Endothelial cell of umbilical vein (primary cell): ENCODE measurements around the gene GLCE.

Experiments used
- EZH2 ChIP-seq: IDR thresholded peaks from 2 replicates; pipeline ENCODE4 v1.6.1; 2012; ENCODE audit warnings: borderline replicate concordance, low read depth, mild to moderate bottlenecking, moderate library complexity, low read length, inconsistent platforms; ENCODE audit not compliant: severe bottlenecking
- MYC ChIP-seq: IDR thresholded peaks from one replicate; pipeline ENCODE4 v1.6.1; 2011; ENCODE audit warnings: mild to moderate bottlenecking, low read depth, low read length
- POLR2A ChIP-seq: IDR thresholded peaks from 2 replicates; pipeline ENCODE4 v1.6.1; 2012; ENCODE audit warnings: low read depth, mild to moderate bottlenecking, control low read depth, low read length
- POLR2AphosphoS5 ChIP-seq: IDR thresholded peaks from 2 replicates; pipeline ENCODE4 v1.6.1; 2012; ENCODE audit warnings: low read depth, mild to moderate bottlenecking, control low read depth, low read length, moderate library complexity; ENCODE audit not compliant: insufficient read depth
- TF ChIP-seq, protein P1 (sequence below), 2 donors: IDR thresholded peaks; 1 replicate in 1 of 2; 2 replicates in 1 of 2; pipeline ENCODE4 v1.5.1; 2011; ENCODE audit warnings: low read length in 2 of 2, mild to moderate bottlenecking in 2 of 2, moderate library complexity in 2 of 2, control low read depth in 1 of 2, inconsistent platforms in 1 of 2, low read depth in 1 of 2; ENCODE audit not compliant: insufficient read depth in 1 of 2; ENCODE audit errors: extremely low read depth in 1 of 2

- TF ChIP-seq, protein P1, sequence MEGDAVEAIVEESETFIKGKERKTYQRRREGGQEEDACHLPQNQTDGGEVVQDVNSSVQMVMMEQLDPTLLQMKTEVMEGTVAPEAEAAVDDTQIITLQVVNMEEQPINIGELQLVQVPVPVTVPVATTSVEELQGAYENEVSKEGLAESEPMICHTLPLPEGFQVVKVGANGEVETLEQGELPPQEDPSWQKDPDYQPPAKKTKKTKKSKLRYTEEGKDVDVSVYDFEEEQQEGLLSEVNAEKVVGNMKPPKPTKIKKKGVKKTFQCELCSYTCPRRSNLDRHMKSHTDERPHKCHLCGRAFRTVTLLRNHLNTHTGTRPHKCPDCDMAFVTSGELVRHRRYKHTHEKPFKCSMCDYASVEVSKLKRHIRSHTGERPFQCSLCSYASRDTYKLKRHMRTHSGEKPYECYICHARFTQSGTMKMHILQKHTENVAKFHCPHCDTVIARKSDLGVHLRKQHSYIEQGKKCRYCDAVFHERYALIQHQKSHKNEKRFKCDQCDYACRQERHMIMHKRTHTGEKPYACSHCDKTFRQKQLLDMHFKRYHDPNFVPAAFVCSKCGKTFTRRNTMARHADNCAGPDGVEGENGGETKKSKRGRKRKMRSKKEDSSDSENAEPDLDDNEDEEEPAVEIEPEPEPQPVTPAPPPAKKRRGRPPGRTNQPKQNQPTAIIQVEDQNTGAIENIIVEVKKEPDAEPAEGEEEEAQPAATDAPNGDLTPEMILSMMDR (IDR thresholded peaks at IDR 0.05; ENCODE audit: extremely low read depth in 1 of 2, insufficient read depth in 1 of 2, low read depth in 1 of 2, low read length in 2 of 2) = peak; percentile 22 to 33
- TF ChIP-seq EZH2 (no peak), POLR2AphosphoS5 (no peak), MYC (no peak), POLR2A (no peak)
These were observed 105.0 kb downstream of the GLCE start for GRCh38 chr15:69265347-69265955.
